ENCODE results near the gene KCNIP2.

KCNIP2 gene

DNA sequence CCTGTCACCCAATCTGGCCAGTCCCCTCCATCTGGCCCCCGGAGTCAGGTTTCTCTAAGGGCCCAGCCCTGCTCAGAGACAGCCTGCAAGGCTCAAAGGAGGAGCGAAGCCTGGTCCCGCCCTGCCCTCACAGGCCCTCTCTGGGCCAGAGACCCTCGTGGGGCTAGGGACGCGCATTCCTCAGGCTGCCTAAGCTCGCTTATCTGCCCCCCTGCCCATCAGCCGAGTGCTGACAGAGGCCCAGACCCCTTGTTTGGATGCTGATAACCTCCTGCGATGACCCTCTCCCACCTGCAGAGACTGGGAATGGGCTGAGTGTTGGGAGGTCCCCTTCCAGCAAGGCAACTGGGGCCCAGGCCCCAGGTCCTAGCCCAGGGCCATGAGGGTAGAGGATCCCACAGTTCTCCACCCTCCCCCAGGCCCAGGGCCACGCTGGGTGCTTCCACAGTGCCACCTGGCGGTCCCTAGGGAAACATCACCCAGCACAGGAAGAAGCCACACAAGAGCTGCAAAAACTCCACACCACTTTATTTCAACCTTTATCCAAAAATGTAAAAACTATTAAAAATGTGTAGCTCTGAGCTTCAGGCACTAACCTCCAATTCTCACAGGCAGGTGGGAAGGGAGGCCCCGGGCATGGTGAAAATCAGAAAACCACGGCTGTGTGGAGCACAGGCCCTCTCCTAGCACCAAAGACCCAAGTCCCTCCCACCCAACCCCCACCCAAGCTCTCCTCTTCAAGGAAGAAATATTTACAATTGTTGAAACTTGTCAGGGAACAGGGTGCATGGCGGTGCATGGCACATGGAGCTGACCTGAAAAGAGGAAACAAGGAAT lies 62.6 kb downstream of the KCNIP2 start:
- H3K9me3 ChIP-seq: no peaks in the 10 kb centered on the region
- peaks cover 4% of the 10 kb centered on the region for H3K36me3 ChIP-seq
- peaks cover 7% of the 10 kb centered on the region for H3K4me1 ChIP-seq
- TF ChIP-seq, protein P1, sequence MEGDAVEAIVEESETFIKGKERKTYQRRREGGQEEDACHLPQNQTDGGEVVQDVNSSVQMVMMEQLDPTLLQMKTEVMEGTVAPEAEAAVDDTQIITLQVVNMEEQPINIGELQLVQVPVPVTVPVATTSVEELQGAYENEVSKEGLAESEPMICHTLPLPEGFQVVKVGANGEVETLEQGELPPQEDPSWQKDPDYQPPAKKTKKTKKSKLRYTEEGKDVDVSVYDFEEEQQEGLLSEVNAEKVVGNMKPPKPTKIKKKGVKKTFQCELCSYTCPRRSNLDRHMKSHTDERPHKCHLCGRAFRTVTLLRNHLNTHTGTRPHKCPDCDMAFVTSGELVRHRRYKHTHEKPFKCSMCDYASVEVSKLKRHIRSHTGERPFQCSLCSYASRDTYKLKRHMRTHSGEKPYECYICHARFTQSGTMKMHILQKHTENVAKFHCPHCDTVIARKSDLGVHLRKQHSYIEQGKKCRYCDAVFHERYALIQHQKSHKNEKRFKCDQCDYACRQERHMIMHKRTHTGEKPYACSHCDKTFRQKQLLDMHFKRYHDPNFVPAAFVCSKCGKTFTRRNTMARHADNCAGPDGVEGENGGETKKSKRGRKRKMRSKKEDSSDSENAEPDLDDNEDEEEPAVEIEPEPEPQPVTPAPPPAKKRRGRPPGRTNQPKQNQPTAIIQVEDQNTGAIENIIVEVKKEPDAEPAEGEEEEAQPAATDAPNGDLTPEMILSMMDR (IDR thresholded peaks at IDR 0.05; ENCODE audit: low read depth, low read length): peak; percentile 92
- peaks cover 7% of the 10 kb centered on the region for H3K27me3 ChIP-seq
- peak; percentile 74 for DNase-seq
- no peak overlapping the region for H3K4me3 ChIP-seq (ENCODE audit: low read depth, low read length)

DNA sequence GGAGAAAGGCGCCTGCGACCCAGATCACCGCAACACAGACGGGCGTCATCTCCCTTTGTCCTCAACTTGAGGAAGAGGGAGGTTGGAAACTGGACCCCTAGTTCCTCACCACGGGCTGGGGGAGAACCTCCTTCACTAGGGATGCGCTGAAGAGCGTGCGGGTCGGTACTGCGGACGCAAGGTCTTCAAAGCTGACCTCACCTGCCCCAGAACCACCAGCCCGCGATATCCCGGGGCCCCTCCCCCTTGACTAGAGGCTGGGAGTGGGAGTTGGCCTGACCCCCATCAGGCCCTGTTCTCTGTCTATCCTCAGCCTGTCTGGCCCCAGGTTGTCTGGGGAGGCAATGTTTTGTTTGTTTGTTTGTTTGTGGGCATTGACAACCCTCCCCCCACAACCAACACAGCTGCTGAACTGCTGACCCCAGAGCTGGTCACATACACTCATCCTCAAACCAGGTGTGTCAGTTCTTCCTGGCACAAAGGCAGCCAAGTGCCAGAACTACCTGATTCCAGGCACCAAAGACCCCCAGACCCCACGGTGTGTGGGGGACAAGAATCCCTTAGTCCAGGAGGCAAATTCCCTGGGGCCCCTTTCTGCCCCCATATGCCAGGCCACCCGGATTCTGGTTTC lies 63.3 kb downstream of the KCNIP2 start:
- TF ChIP-seq, protein P1 (IDR thresholded peaks at IDR 0.05; ENCODE audit: low read depth, low read length): no peak
- Histone ChIP-seq H3K9me3 (no peaks in the 10 kb centered on the region), H3K4me1 (peaks cover 7% of the 10 kb centered on the region), H3K4me3 (ENCODE audit: low read depth, low read length) (no peak overlapping the region), H3K36me3 (no peaks in the 10 kb centered on the region; the same call in none of the 2 replicates), H3K27me3 (peaks cover 12% of the 10 kb centered on the region)
- no peak for DNase-seq

DNA sequence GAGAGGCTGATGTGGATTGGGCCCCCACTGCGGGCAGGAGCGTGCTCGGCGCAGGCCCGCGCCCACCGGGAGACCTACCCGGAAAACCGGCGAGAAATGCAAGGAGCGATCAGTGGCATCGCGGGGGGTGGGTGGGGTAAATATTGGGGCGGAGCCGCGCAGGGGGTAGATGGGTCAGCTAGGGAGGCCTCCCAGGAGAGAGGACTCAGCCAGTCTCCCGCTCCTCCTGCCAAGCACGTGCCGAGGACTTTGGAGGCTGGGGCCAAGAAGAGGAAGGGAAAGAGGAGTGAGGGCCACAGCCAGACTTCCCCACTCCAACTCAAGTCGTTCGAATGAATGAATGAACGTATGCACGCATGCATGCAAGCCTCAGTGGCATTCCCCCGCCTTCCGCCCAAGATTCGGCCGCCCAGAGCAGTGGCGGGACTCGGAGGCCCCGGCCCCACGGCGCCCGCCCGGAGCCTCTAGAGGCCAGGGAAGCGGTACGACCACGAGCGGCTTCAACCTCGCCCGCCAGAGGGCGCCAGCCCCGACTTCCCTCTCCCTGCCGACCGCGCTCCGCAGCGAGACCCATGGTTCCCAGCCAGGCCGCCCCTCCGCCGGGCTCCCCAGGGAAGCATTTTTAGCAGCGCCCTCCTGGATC lies 63.9 kb downstream of the KCNIP2 start:
- TF ChIP-seq, protein P1 (IDR thresholded peaks at IDR 0.05; ENCODE audit: low read depth, low read length): peak; percentile 69
- DNase-seq: peak; percentile 87
- H3K36me3 ChIP-seq: no peaks in the 10 kb centered on the region; the same call in 1 of the 2 replicates
- H3K4me1 ChIP-seq: peaks cover 4% of the 10 kb centered on the region
- H3K9me3 ChIP-seq: no peaks in the 10 kb centered on the region
- peaks cover 18% of the 10 kb centered on the region for H3K27me3 ChIP-seq
- H3K4me3 ChIP-seq (ENCODE audit: low read depth, low read length): peak overlapping the region; percentile 45

DNA sequence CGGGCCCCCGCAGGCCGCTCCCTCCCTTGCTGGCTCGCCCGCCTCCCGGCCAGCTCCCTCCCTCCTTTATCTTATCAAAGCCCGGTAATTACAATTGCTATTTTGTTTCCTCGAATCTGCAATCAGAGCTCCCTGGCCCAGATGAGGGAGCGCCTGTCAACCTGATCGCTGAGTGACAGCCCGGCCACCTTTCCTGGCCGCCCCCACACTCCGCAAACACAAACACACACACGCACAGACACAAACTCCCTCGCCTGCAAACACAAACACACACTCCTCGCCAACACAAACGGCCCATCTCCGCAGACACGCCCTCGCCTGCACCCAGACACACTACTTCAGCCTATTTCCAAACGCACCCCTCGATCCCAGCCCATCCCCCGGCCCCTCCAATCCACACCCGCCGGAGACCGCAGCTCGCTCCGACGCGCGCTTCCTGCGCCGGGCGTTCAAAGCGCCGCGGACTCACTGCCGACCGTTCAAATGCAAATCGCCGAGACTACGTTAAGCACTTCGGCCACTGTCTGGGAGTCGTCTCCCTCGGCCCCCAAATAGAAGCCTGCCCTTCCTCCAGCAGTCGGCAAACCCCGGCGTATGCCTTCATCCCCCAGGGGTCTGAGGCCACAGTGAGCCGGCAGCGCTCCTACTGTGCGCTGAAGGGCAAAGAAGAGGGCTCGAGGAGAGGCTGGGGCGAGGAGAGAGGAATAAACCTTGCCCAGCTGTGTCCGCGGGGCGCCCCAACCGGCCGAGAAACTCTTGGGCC lies 64.6 kb downstream of the KCNIP2 start:
- H3K4me1 ChIP-seq: peaks cover 4% of the 10 kb centered on the region
- H3K27me3 ChIP-seq: peaks cover 25% of the 10 kb centered on the region
- no peaks in the 10 kb centered on the region for H3K9me3 ChIP-seq
- H3K4me3 ChIP-seq (ENCODE audit: low read depth, low read length): peak overlapping the region; percentile 45
- TF ChIP-seq, protein P1 (IDR thresholded peaks at IDR 0.05; ENCODE audit: low read depth, low read length): no peak
- H3K36me3 ChIP-seq: no peaks in the 10 kb centered on the region; the same call in 1 of the 2 replicates
- peak; percentile 44 for DNase-seq

DNA sequence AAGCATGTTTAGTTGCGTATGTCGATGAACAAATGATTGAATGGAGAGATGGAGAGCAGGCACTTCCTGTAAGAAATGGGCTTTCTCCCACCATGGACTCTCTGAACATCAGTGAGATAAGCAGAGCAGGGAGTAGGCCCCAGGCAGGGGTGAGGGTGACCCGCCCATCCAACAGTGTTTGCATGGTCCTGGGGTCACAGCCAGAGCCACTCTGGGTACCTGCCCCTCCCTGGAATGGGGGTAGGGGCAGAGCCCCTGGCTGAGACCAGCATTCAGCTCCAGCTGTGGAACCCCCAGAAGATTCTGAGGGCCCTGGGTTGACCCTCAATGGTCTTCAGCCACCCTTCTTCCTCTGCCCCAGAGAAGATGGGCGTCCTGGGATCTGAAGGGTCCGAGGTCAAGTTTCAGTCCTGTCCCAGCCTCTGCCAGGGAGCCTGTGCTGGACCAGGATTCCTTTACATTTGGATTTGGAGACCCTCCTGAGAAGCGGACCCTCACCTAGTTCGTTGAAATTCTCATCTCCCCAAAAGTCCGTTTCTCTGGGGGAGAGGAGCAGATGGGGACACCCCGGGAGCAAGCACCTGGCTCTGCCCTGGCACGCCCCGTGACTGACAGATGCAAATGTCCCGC lies 65.3 kb downstream of the KCNIP2 start:
- TF ChIP-seq, protein P1 (IDR thresholded peaks at IDR 0.05; ENCODE audit: low read depth, low read length): no peak
- H3K4me3 ChIP-seq (ENCODE audit: low read depth, low read length): no peak overlapping the region
- no peaks in the 10 kb centered on the region for H3K9me3 ChIP-seq
- DNase-seq: no peak
- H3K4me1 ChIP-seq: peaks cover 4% of the 10 kb centered on the region
- peaks cover 25% of the 10 kb centered on the region for H3K27me3 ChIP-seq
- no peaks in the 10 kb centered on the region; the same call in 1 of the 2 replicates for H3K36me3 ChIP-seq
